Measurements from ENCODE around the gene ALOX12.

The ALOX12 gene

GRCh38 chr17:7003745-7004144 is 7.9 kb downstream of the ALOX12 start:
- DNase-seq = no peak

GRCh38 chr17:7004398-7005253 is 8.8 kb downstream of the ALOX12 start:
- DNase-seq = no peak

- DNase-seq = no peak
Observed at GRCh38 chr17:7005716-7006115, 9.9 kb downstream of the ALOX12 start.

- no peak for DNase-seq
Observed at GRCh38 chr17:7007143-7007542, 11.3 kb downstream of the ALOX12 start.

- no peak for DNase-seq
Observed at GRCh38 chr17:7010523-7010922, 14.7 kb downstream of the ALOX12 start.

GRCh38 chr17:7011415-7011814 is 15.6 kb downstream of the ALOX12 start:
- DNase-seq = no peak

GRCh38 chr17:7011942-7012254 is 16.0 kb downstream of the ALOX12 start:
- no peak for DNase-seq

GRCh38 chr17:7014261-7014994 is 18.6 kb downstream of the ALOX12 start:
- peak; percentile 97 for DNase-seq

- peak; percentile 70 for DNase-seq
Observed at GRCh38 chr17:7014995-7015958, 19.4 kb downstream of the ALOX12 start.

GRCh38 chr17:7016418-7016817 is 20.6 kb downstream of the ALOX12 start:
- DNase-seq = no peak

GRCh38 chr17:7016886-7017826 is 21.3 kb downstream of the ALOX12 start:
- DNase-seq = no peak

- no peak for DNase-seq
Observed at GRCh38 chr17:7017827-7018200, 22.0 kb downstream of the ALOX12 start.

GRCh38 chr17:7018331-7018964 is 22.6 kb downstream of the ALOX12 start:
- no peak for DNase-seq

- DNase-seq = no peak
Observed at GRCh38 chr17:7019367-7019766, 23.5 kb downstream of the ALOX12 start.

GRCh38 chr17:7019839-7020519 is 24.1 kb downstream of the ALOX12 start:
- no peak for DNase-seq

GRCh38 chr17:7020894-7021664 is 25.2 kb downstream of the ALOX12 start:
- no peak for DNase-seq

GRCh38 chr17:7021993-7022778 is 26.3 kb downstream of the ALOX12 start:
- DNase-seq = peak; percentile 80

- no peak for DNase-seq
Observed at GRCh38 chr17:7022781-7023571, 27.1 kb downstream of the ALOX12 start, which contains the start of gene BCL6B. BCL6B (plus strand) TSS chr17:7023050; CDS start chr17:7023672, 622 bp downstream.
